ENCODE measurements around the gene ZNF277.
A peak's percentile ranks its signal among the peaks of the same experiment; 100 is the strongest.

Gene ZNF277

GRCh38 chr7:112206238-112206990, at the start of gene ZNF277, which contains the start of gene DOCK4:
Gene ZNF277, plus strand, starts transcription at chr7:112206695. Its CDS starts 22 bp downstream, at chr7:112206717.
Gene DOCK4, minus strand, starts transcription at chr7:112206399. Its CDS starts 261 bp downstream, at chr7:112206138.
- CTCF ChIA-PET = interaction anchor here (0.9 kb wide), 1 partner anchor 11 kb away, joined by 3 read pairs; no protein-coding TSS in a partner anchor
- POLR2A ChIA-PET = interaction anchor here (0.6 to 2.3 kb wide), 2 partner anchors 44 to 244 kb away, joined by 3 to 14 read pairs; partner anchors contain the start of gene IFRD1
- TF ChIP-seq CTCF (IDR thresholded peaks at IDR 0.05; ENCODE audit: control extremely low read depth, extremely low read depth, low read depth, missing control alignments) = no peak

GRCh38 chr7:112157072-112157471, 49.4 kb upstream of the ZNF277 start:
- TF ChIP-seq CTCF (IDR thresholded peaks at IDR 0.05; ENCODE audit: control extremely low read depth, extremely low read depth, low read depth, missing control alignments) = no peak
- DNase-seq (ENCODE audit: extremely low spot score) = no peak
- POLR2A ChIA-PET = no interaction called here
- CTCF ChIA-PET = interaction anchor here (1.0 to 1.2 kb wide), 2 partner anchors 9 to 12 kb away, joined by 3 read pairs; no protein-coding TSS in a partner anchor

More at GRCh38 chr7:112206238-112206990, at the start of gene ZNF277, which contains the start of gene DOCK4:
- DNase-seq (ENCODE audit: extremely low spot score) = peak; percentile 95

GRCh38 chr7:112159351-112159750, 47.1 kb upstream of the ZNF277 start:
- CTCF ChIA-PET = no interaction called here
- no peak for TF ChIP-seq CTCF (IDR thresholded peaks at IDR 0.05; ENCODE audit: control extremely low read depth, extremely low read depth, low read depth, missing control alignments)
- POLR2A ChIA-PET = no interaction called here
- DNase-seq (ENCODE audit: extremely low spot score) = no peak

GRCh38 chr7:112160130-112160770, 46.2 kb upstream of the ZNF277 start:
- CTCF ChIA-PET = no interaction called here
- no peak for DNase-seq (ENCODE audit: extremely low spot score)
- TF ChIP-seq CTCF (IDR thresholded peaks at IDR 0.05; ENCODE audit: control extremely low read depth, extremely low read depth, low read depth, missing control alignments) = no peak
- POLR2A ChIA-PET = no interaction called here

GRCh38 chr7:112160771-112161150, 45.7 kb upstream of the ZNF277 start:
- POLR2A ChIA-PET = no interaction called here
- CTCF ChIA-PET = no interaction called here
- DNase-seq (ENCODE audit: extremely low spot score) = no peak
- TF ChIP-seq CTCF (IDR thresholded peaks at IDR 0.05; ENCODE audit: control extremely low read depth, extremely low read depth, low read depth, missing control alignments) = no peak

- ChIA-PET CTCF (no interaction called here), POLR2A (no interaction called here)
These were observed 45.0 kb upstream of the ZNF277 start for GRCh38 chr7:112161253-112162141.

More at GRCh38 chr7:112161253-112162141, 45.0 kb upstream of the ZNF277 start:
- no peak for TF ChIP-seq CTCF (IDR thresholded peaks at IDR 0.05; ENCODE audit: control extremely low read depth, extremely low read depth, low read depth, missing control alignments)
- no peak for DNase-seq (ENCODE audit: extremely low spot score)

All from GM10248 (cell line).